Stimulated activated CD8-positive, alpha-beta memory T cell treated with anti-CD3 and anti-CD28 coated beads, Interleukin-4, amount 100 ng/mL, for 24 hours (primary cell): ENCODE data around the gene CCP110.

Experiments
- DNase-seq: peaks from one replicate; pipeline ENCODE4 v3.0.0-alpha.2; 2020; ENCODE audit warnings: low read depth

CCP110 gene

GRCh38 chr16:19599968-19600716 lies 76.4 kb downstream of the CCP110 start:
- no peak for DNase-seq

- DNase-seq, result no peak
Measured at GRCh38 chr16:19601083-19601976, 77.6 kb downstream of the CCP110 start.
